ENCODE data around the gene TNS3. TPM values are rescaled to one million over a fixed set of nuclear protein-coding genes. Genes with fewer than 3 reads are reported as not detected.

Gene TNS3
- total and polyA plus RNA-seq, 4 donors = 40.5 to 140 (median 86.7) TPM

GRCh38 chr7:47500103-47500563, 81.8 kb downstream of the TNS3 start:
- no peaks in the 10 kb centered on the region for H3K9me3 ChIP-seq (ENCODE audit: control insufficient read depth, low read length)
- ATAC-seq (ENCODE audit: low FRiP score) = no peak
- H3K4me3 ChIP-seq (ENCODE audit: low read length in 2 of 2) = no peak overlapping the region
- DNase-seq = peak in 1 of 2 donors; percentile 56
- peaks cover 0 to 7% of the 10 kb centered on the region in 2 donors for H3K4me1 ChIP-seq (ENCODE audit: control insufficient read depth in 1 of 2, insufficient read depth in 2 of 2, low read length in 2 of 2)
- no peaks in the 10 kb centered on the region for H3K27me3 ChIP-seq (ENCODE audit: control insufficient read depth in 1 of 2, insufficient read depth in 2 of 2, low read length in 1 of 2)
- 7 to 12% methylated on average over 15 of the region's 15 CpGs for WGBS, 2 donors
- peak overlapping the region in 1 of 2 donors; percentile 61 for H3K27ac ChIP-seq (ENCODE audit: low read depth in 1 of 2, low read length in 2 of 2)
- intact Hi-C loops (cut with DNase I) = loop anchor here in 1 of 2 donors (5.0 kb wide), 1 partner anchor 82 kb away; the partner anchor contains the start of gene TNS3
- no peaks in the 10 kb centered on the region for H3K36me3 ChIP-seq (ENCODE audit: control insufficient read depth in 1 of 2, insufficient read depth in 2 of 2, low read length in 1 of 2)

- H3K4me3 ChIP-seq (ENCODE audit: low read length in 2 of 2) = no peak overlapping the region
- intact Hi-C loops (cut with DNase I) = no loop called here
- peak overlapping the region in 1 of 2 donors; percentile 25 for H3K27ac ChIP-seq (ENCODE audit: low read depth in 1 of 2, low read length in 2 of 2)
- no peaks in the 10 kb centered on the region for H3K9me3 ChIP-seq (ENCODE audit: control insufficient read depth, low read length)
- DNase-seq = peak; percentile 56 to 71
- no peak for ATAC-seq (ENCODE audit: low FRiP score)
- whole genome bisulfite sequencing, 2 donors = 62 to 64% methylated on average over 17 of the region's 17 CpGs
- no peaks in the 10 kb centered on the region for H3K27me3 ChIP-seq (ENCODE audit: control insufficient read depth in 1 of 2, insufficient read depth in 2 of 2, low read length in 1 of 2)
- H3K36me3 ChIP-seq (ENCODE audit: control insufficient read depth in 1 of 2, insufficient read depth in 2 of 2, low read length in 1 of 2) = no peaks in the 10 kb centered on the region
- H3K4me1 ChIP-seq (ENCODE audit: control insufficient read depth in 1 of 2, insufficient read depth in 2 of 2, low read length in 2 of 2) = peaks cover 0 to 7% of the 10 kb centered on the region in 2 donors
Observed at GRCh38 chr7:47498229-47499056, 83.5 kb downstream of the TNS3 start.

- intact Hi-C loops (cut with DNase I) = no loop called here
- ATAC-seq (ENCODE audit: low FRiP score) = no peak
- Histone ChIP-seq H3K9me3 (ENCODE audit: control insufficient read depth, low read length) (no peaks in the 10 kb centered on the region), H3K4me1 (ENCODE audit: control insufficient read depth in 1 of 2, insufficient read depth in 2 of 2, low read length in 2 of 2) (peaks cover 0 to 7% of the 10 kb centered on the region in 2 donors), H3K36me3 (ENCODE audit: control insufficient read depth in 1 of 2, insufficient read depth in 2 of 2, low read length in 1 of 2) (no peaks in the 10 kb centered on the region), H3K27me3 (ENCODE audit: control insufficient read depth in 1 of 2, insufficient read depth in 2 of 2, low read length in 1 of 2) (no peaks in the 10 kb centered on the region), H3K4me3 (ENCODE audit: low read length in 2 of 2) (no peak overlapping the region), H3K27ac (ENCODE audit: low read depth in 1 of 2, low read length in 2 of 2) (peak overlapping the region in 1 of 2 donors; percentile 26)
- DNase-seq = peak in 1 of 2 donors; percentile 60
- WGBS, 2 donors = 35 to 38% methylated on average over 12 of the region's 12 CpGs
Observed at GRCh38 chr7:47497367-47498096, 84.4 kb downstream of the TNS3 start.

- Histone ChIP-seq H3K4me3 (ENCODE audit: low read length in 2 of 2) (no peak overlapping the region), H3K27ac (ENCODE audit: low read depth in 1 of 2, low read length in 2 of 2) (peak overlapping the region in 1 of 2 donors; percentile 49), H3K4me1 (ENCODE audit: control insufficient read depth in 1 of 2, insufficient read depth in 2 of 2, low read length in 2 of 2) (peaks cover 0 to 7% of the 10 kb centered on the region in 2 donors), H3K9me3 (ENCODE audit: control insufficient read depth, low read length) (no peaks in the 10 kb centered on the region), H3K27me3 (ENCODE audit: control insufficient read depth in 1 of 2, insufficient read depth in 2 of 2, low read length in 1 of 2) (no peaks in the 10 kb centered on the region), H3K36me3 (ENCODE audit: control insufficient read depth in 1 of 2, insufficient read depth in 2 of 2, low read length in 1 of 2) (no peaks in the 10 kb centered on the region)
- 54 to 70% methylated on average over 7 of the region's 7 CpGs for WGBS, 2 donors
- ATAC-seq (ENCODE audit: low FRiP score) = no peak
- intact Hi-C loops (cut with DNase I) = no loop called here
- peak in 1 of 2 donors; percentile 37 for DNase-seq
Observed at GRCh38 chr7:47496666-47497065, 85.2 kb downstream of the TNS3 start.

- intact Hi-C loops (cut with DNase I) = no loop called here
- 40 to 45% methylated on average over 11 of the region's 11 CpGs for WGBS, 2 donors
- no peaks in the 10 kb centered on the region for H3K27me3 ChIP-seq (ENCODE audit: control insufficient read depth in 1 of 2, insufficient read depth in 2 of 2, low read length in 1 of 2)
- DNase-seq (peak in 1 of 2 donors; percentile 66), ATAC-seq (ENCODE audit: low FRiP score) (no peak)
- H3K4me1 ChIP-seq (ENCODE audit: control insufficient read depth in 1 of 2, insufficient read depth in 2 of 2, low read length in 2 of 2) = peaks cover 0 to 5% of the 10 kb centered on the region in 2 donors
- peak overlapping the region in 1 of 2 donors; percentile 49 for H3K27ac ChIP-seq (ENCODE audit: low read depth in 1 of 2, low read length in 2 of 2)
- H3K4me3 ChIP-seq (ENCODE audit: low read length in 2 of 2) = no peak overlapping the region
- H3K36me3 ChIP-seq (ENCODE audit: control insufficient read depth in 1 of 2, insufficient read depth in 2 of 2, low read length in 1 of 2) = no peaks in the 10 kb centered on the region
- no peaks in the 10 kb centered on the region for H3K9me3 ChIP-seq (ENCODE audit: control insufficient read depth, low read length)
Observed at GRCh38 chr7:47496056-47496665, 85.8 kb downstream of the TNS3 start.

GRCh38 chr7:47493976-47494911, 87.7 kb downstream of the TNS3 start:
- peak overlapping the region in 1 of 2 donors; percentile 56 for H3K27ac ChIP-seq (ENCODE audit: low read depth in 1 of 2, low read length in 2 of 2)
- no peaks in the 10 kb centered on the region for H3K36me3 ChIP-seq (ENCODE audit: control insufficient read depth in 1 of 2, insufficient read depth in 2 of 2, low read length in 1 of 2)
- intact Hi-C loops (cut with DNase I) = no loop called here
- no peak for ATAC-seq (ENCODE audit: low FRiP score)
- no peaks in the 10 kb centered on the region for H3K9me3 ChIP-seq (ENCODE audit: control insufficient read depth, low read length)
- peaks cover 0 to 5% of the 10 kb centered on the region in 2 donors for H3K4me1 ChIP-seq (ENCODE audit: control insufficient read depth in 1 of 2, insufficient read depth in 2 of 2, low read length in 2 of 2)
- H3K4me3 ChIP-seq (ENCODE audit: low read length in 2 of 2) = no peak overlapping the region
- peak; percentile 83 to 89 for DNase-seq
- WGBS, 2 donors = 8 to 9% methylated on average over 14 of the region's 14 CpGs
- no peaks in the 10 kb centered on the region for H3K27me3 ChIP-seq (ENCODE audit: control insufficient read depth in 1 of 2, insufficient read depth in 2 of 2, low read length in 1 of 2)

- no peaks in the 10 kb centered on the region for H3K36me3 ChIP-seq (ENCODE audit: control insufficient read depth in 1 of 2, insufficient read depth in 2 of 2, low read length in 1 of 2)
- no peaks in the 10 kb centered on the region for H3K9me3 ChIP-seq (ENCODE audit: control insufficient read depth, low read length)
- H3K27ac ChIP-seq (ENCODE audit: low read depth in 1 of 2, low read length in 2 of 2) = no peak overlapping the region
- peaks cover 0 to 3% of the 10 kb centered on the region in 2 donors for H3K4me1 ChIP-seq (ENCODE audit: control insufficient read depth in 1 of 2, insufficient read depth in 2 of 2, low read length in 2 of 2)
- no peak for ATAC-seq (ENCODE audit: low FRiP score)
- 80 to 90% methylated on average over 14 of the region's 14 CpGs for WGBS, 2 donors
- H3K27me3 ChIP-seq (ENCODE audit: control insufficient read depth in 1 of 2, insufficient read depth in 2 of 2, low read length in 1 of 2) = no peaks in the 10 kb centered on the region
- no peak overlapping the region for H3K4me3 ChIP-seq (ENCODE audit: low read length in 2 of 2)
- intact Hi-C loops (cut with DNase I) = no loop called here
- peak in 1 of 2 donors; percentile 15 for DNase-seq
Observed at GRCh38 chr7:47492716-47493325, 89.1 kb downstream of the TNS3 start.

Measured in aorta (tissue), 5 donors.